GM13977 (cell line): ENCODE data around the gene SPANXN5.
"Not testable (repeated sequence)": the region's sequence is repeated elsewhere in the genome, so short reads cannot be mapped to it uniquely, and the experiment has no call there.

ENCODE experiments used
- DNase-seq: peaks from one replicate; pipeline ENCODE4 v3.0.0; 2012; ENCODE audit warnings: low spot score
- CTCF ChIP-seq: IDR thresholded peaks from 2 replicates; pipeline ENCODE4 v1.5.1; 2012; ENCODE audit warnings: mild to moderate bottlenecking, control low read depth; ENCODE audit not compliant: insufficient read depth; ENCODE audit errors: extremely low read depth, missing control alignments
- in situ Hi-C: fragments of 300-500 bp; cut with MboI; formaldehyde crosslinking; loops from one replicate; pipeline ENCODE4 v1.12.0; 2022; ENCODE audit warnings: low sequenced_read_pairs, low pct_unique_long_range_greater_than_20kb, mixed read lengths, inconsistent platforms; ENCODE audit not compliant: unreplicated experiment

Gene SPANXN5

GRCh38 chrX:52797327-52797726 is at the start of gene SPANXN5:
Gene SPANXN5 (minus strand): TSS chrX:52797427. CDS start chrX:52797348, 79 bp downstream.
- in situ Hi-C loops = not testable (repeated sequence)

GRCh38 chrX:52843619-52844018 is 46.4 kb upstream of the SPANXN5 start:
- in situ Hi-C loops, DNase-seq: not testable (repeated sequence)

More at GRCh38 chrX:52797327-52797726, at the start of gene SPANXN5:
- not testable (repeated sequence) for DNase-seq

GRCh38 chrX:52839137-52839536 is 41.9 kb upstream of the SPANXN5 start:
- no peak for DNase-seq
- no peak for TF ChIP-seq CTCF
- in situ Hi-C loops = no loop called here

GRCh38 chrX:52830551-52830950 is 33.3 kb upstream of the SPANXN5 start:
- in situ Hi-C loops = no loop called here
- DNase-seq = no peak
- TF ChIP-seq CTCF = no peak

GRCh38 chrX:52824608-52825007 is 27.4 kb upstream of the SPANXN5 start:
- DNase-seq = no peak
- TF ChIP-seq CTCF = no peak
- in situ Hi-C loops = no loop called here

- DNase-seq = no peak
- in situ Hi-C loops = no loop called here
- TF ChIP-seq CTCF = no peak
Measured at GRCh38 chrX:52821079-52821760, 24.0 kb upstream of the SPANXN5 start.

- in situ Hi-C loops = no loop called here
- no peak for TF ChIP-seq CTCF
- no peak for DNase-seq
Measured at GRCh38 chrX:52819788-52820187, 22.6 kb upstream of the SPANXN5 start.
